Lower leg skin (tissue), 4 donors: ENCODE results near the gene RASL10A. TPM values are rescaled to one million over a fixed set of nuclear protein-coding genes. Genes with fewer than 3 reads are reported as not detected.

Source experiments
- DNase-seq, 2 donors: peaks; one replicate each; pipeline ENCODE4 v3.0.0-alpha.2; 2019; ENCODE audit warnings: low spot score in 2 of 2
- H3K4me3 ChIP-seq: fragments of 200-600 bp; sonication (generic); 2 replicates; pipeline ENCODE4 v1.5.1; 2017; ENCODE audit warnings: mild to moderate bottlenecking, low read depth; ENCODE audit not compliant: poor library complexity, severe bottlenecking
- POLR2A ChIP-seq, 2 donors: fragments of 450-650 bp; IDR thresholded peaks; one replicate each; pipeline ENCODE4 v1.6.1; 2016 to 2017; ENCODE audit warnings: antibody characterized with exemption in 2 of 2, mild to moderate bottlenecking in 1 of 2, moderate library complexity in 1 of 2
- WGBS, 2 donors: methylation state at CpG; one replicate each; pipeline ENCODE4 v1.1.5; 2018; 5-methylcytosine and 5-hydroxymethylcytosine counted together
- intact Hi-C: fragments of 100-400 bp; cut with DNase I; formaldehyde crosslinking; loops from one replicate; pipeline ENCODE4 v1.15.0; 2023; ENCODE audit warnings: low total_unique reads
- total RNA-seq, 4 donors: library from RNA; depleted of rRNA; stranded (reverse); fragments of >200 nt; gene quantifications; one replicate each; pipeline ENCODE4 v1.1.0, GENCODE V29; 2016
- TF ChIP-seq, protein P1 (sequence below), 3 donors: fragments of 450-650 bp; IDR thresholded peaks; one replicate each; pipeline ENCODE4 v1.5.1; 2016; ENCODE audit warnings: antibody characterized with exemption in 3 of 3, mild to moderate bottlenecking in 3 of 3, moderate library complexity in 2 of 3

RASL10A gene
- total RNA-seq, 4 donors from 2014 or later: 0.17 to 2.9 (median 0.80) TPM

DNA sequence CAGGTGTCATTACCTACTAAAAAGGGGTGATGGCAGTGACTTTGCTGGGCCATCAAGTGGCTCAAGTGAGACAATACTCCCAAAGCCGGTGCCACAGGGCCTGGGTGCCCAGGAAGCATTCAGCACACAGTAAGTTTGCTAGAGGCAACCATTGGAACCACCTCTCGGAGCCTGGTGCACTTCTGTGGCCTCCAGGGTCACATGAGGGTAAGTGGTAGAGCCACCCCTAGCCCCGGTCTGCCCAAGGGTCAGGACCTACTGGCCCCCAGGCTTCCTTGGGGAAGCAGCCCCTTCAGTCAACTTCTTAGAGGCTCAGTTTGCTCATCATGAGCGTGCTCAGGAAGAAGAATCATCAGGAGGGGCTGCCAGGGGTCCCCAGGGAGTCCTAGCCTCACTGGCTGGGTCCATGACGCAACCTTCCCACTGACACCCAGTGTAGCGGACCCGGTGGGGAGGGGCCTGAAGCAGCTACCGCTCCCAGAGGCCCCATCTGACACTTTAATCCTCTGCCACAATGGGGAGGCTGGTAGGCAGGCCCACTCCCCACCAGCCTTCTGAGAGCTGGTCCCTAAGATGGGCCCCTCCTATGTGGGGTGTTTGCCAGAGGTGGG, 17.5 kb upstream of the RASL10A start:
- H3K4me3 ChIP-seq: no peak overlapping the region
- intact Hi-C loops: no loop called here
- no peak for DNase-seq
- 99 to 100% methylated on average over 6 to 8 of the region's 8 CpGs for WGBS, 2 donors
- TF ChIP-seq, protein P1, sequence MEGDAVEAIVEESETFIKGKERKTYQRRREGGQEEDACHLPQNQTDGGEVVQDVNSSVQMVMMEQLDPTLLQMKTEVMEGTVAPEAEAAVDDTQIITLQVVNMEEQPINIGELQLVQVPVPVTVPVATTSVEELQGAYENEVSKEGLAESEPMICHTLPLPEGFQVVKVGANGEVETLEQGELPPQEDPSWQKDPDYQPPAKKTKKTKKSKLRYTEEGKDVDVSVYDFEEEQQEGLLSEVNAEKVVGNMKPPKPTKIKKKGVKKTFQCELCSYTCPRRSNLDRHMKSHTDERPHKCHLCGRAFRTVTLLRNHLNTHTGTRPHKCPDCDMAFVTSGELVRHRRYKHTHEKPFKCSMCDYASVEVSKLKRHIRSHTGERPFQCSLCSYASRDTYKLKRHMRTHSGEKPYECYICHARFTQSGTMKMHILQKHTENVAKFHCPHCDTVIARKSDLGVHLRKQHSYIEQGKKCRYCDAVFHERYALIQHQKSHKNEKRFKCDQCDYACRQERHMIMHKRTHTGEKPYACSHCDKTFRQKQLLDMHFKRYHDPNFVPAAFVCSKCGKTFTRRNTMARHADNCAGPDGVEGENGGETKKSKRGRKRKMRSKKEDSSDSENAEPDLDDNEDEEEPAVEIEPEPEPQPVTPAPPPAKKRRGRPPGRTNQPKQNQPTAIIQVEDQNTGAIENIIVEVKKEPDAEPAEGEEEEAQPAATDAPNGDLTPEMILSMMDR (IDR thresholded peaks at IDR 0.05): no peak
- no peak for TF ChIP-seq POLR2A (IDR thresholded peaks at IDR 0.05)

DNA sequence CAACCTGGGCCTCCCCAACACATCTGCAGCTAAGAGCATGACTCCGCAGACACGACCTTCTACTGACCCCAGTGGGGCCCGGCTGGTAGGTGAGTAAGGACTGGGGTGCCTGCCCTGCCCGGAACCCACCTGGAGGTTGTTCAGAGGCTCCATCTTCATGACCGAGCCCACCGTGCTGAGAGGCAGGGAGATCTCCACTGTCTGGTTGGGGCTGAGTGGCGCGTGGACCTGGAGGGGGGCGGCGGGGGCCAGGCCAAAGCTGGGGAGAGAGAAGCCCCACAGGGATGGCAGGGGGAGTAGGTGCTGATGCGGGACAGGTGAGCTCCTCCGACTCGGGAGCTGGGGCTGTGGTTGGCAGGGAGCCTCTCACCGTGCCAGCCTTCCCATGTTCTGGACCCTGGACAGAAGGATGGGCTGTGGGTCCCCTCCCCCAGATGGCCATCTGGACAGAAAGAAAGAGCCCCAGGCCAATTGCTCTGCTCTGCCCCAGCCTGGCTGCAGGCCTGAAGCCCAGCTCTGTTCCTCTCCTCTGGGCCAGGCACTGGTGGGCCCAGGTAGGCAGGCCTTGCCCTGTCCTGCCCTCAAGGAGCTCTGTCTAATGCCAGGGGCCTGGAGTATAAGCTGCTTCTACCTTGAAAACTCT, 16.3 kb upstream of the RASL10A start:
- intact Hi-C loops: no loop called here
- no peak for DNase-seq
- no peak for TF ChIP-seq POLR2A (IDR thresholded peaks at IDR 0.05)
- TF ChIP-seq, protein P1 (IDR thresholded peaks at IDR 0.05): no peak
- H3K4me3 ChIP-seq: no peak overlapping the region
- 85 to 90% methylated on average over 13 to 14 of the region's 14 CpGs for WGBS, 2 donors

DNA sequence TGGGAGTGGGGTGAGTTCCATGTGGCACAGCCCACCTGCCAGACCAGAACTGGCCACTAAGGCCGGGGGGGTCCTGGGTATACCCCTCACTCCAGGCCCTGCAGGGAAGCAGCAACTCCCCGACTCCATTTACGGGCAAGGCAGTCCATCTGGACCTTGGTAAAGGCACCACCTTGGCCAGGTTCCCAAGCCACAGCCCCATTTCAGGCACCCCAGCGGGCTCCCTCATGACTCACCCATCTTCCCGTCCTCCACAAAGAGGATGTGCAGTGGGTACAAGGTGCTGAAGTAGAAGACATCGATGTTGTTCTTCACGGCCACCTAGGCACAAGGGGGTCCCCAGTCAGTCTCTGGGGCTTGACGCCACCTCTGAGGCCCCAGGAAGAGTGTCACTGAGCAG, 15.7 kb upstream of the RASL10A start:
- no peak for TF ChIP-seq POLR2A (IDR thresholded peaks at IDR 0.05)
- TF ChIP-seq, protein P1 (IDR thresholded peaks at IDR 0.05): no peak
- WGBS, 2 donors: 83 to 90% methylated on average over 7 to 8 of the region's 8 CpGs
- DNase-seq: no peak

DNA sequence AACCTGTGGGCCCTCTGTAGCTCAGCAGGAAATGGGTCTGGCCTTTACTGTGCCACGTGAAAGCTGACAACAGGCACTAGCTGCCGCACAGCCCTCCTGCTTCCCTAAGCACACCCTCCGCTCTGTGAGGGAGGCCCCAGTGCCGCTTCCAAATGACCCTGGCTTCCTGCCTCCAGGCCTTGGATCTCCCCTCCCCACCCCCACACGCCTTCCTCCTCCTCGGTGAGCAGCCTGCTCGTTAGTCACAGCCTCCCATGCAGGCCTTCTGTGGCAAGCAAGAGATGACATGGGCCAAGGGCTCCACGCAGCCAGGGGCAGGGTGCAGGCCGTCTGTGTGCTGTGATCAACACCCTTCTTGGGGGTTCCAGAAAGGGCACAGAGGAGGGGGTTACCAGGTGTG, 15.3 kb upstream of the RASL10A start:
- 59 to 62% methylated on average over 9 of the region's 9 CpGs for WGBS, 2 donors
- TF ChIP-seq, protein P1 (IDR thresholded peaks at IDR 0.05): no peak
- TF ChIP-seq POLR2A (IDR thresholded peaks at IDR 0.05): no peak
- intact Hi-C loops: no loop called here

More for the DNA sequence above, 15.7 kb upstream of the RASL10A start:
- intact Hi-C loops: no loop called here
- no peak overlapping the region for H3K4me3 ChIP-seq

DNA sequence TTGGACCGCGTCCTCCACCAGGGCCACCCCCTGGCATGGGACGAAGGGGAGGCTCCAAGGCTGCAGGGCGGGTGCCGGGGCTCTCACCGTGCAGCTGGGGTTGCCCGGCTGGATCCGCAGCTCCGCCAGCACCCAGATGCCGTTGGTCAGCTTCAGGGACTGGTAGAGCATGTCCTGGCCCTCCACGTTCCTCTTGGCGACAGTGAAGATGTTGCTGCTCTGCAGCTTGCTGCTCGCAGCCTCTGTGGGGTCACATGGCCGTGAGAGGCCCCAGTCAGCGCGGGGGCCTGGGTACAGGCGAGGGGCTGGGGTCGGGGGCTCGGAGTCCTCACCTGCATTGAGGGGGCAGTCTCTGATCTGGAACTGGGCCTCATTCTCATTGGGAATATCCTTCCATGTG, 14.8 kb upstream of the RASL10A start:
- intact Hi-C loops: no loop called here
- 88 to 100% methylated on average over 6 to 19 of the region's 19 CpGs for WGBS, 2 donors
- H3K4me3 ChIP-seq: no peak overlapping the region
- TF ChIP-seq, protein P1 (IDR thresholded peaks at IDR 0.05): no peak
- TF ChIP-seq POLR2A (IDR thresholded peaks at IDR 0.05): no peak
- DNase-seq: no peak

More for the DNA sequence above, 15.3 kb upstream of the RASL10A start:
- DNase-seq: no peak
- H3K4me3 ChIP-seq: no peak overlapping the region
